B cell (primary cell): Measurements from ENCODE around the gene SSPN.

Experiments
- EZH2 ChIP-seq: IDR thresholded peaks from 2 replicates; pipeline ENCODE4 v1.6.1; 2012; ENCODE audit warnings: borderline replicate concordance, low read depth, mild to moderate bottlenecking, moderate library complexity, low read length; ENCODE audit not compliant: insufficient read depth, poor library complexity, severe bottlenecking
- TF ChIP-seq, protein P1 (sequence below): fragments of 200-600 bp; IDR thresholded peaks from one replicate; pipeline ENCODE4 v1.8.0; 2022; ENCODE audit warnings: antibody characterized with exemption, mild to moderate bottlenecking

DNA sequence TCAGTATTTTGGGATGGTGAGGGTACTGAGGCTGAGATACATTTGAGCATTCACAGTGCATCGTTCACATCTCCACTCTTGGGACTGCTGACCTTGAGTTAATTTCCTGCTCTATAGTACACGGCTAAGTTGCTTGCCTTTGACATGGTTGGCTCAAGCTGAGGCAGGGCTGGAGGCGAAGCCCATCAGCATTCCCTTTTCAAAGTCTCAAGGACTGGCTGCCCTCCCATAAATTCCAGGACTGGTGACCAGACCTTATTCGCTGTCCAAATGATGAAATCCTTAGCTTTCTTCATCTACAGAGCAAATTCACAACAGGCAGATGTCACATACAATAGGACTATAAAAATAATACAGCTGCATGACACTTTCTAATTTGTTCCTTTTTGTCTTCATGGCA, 85.9 kb downstream of the SSPN start:
- TF ChIP-seq, protein P1, sequence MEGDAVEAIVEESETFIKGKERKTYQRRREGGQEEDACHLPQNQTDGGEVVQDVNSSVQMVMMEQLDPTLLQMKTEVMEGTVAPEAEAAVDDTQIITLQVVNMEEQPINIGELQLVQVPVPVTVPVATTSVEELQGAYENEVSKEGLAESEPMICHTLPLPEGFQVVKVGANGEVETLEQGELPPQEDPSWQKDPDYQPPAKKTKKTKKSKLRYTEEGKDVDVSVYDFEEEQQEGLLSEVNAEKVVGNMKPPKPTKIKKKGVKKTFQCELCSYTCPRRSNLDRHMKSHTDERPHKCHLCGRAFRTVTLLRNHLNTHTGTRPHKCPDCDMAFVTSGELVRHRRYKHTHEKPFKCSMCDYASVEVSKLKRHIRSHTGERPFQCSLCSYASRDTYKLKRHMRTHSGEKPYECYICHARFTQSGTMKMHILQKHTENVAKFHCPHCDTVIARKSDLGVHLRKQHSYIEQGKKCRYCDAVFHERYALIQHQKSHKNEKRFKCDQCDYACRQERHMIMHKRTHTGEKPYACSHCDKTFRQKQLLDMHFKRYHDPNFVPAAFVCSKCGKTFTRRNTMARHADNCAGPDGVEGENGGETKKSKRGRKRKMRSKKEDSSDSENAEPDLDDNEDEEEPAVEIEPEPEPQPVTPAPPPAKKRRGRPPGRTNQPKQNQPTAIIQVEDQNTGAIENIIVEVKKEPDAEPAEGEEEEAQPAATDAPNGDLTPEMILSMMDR = no peak
- no peak for TF ChIP-seq EZH2
